ENCODE measurements around the gene SIL1.
"Not testable (repeated sequence)": the region's sequence is repeated elsewhere in the genome, so short reads cannot be mapped to it uniquely, and the experiment has no call there.

Gene SIL1

DNA sequence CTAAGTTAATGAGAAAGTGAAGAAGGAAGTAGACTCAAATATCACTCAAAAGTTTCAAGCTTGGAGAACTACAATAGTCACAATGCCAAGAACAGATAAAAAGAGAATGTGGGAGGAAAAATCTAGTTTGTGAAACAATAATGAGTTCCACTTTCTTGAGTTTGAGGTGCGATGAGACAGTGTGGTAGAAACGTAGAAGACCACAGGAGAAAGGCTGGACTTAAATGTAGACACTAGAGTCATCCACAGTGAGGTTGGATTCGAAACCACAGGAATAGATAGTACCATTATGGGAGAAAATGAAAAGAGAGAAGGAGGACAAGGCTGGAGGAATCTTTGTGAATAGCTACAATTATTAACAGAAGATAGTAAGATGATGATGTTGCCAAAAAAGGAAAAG is 182.0 kb downstream of the SIL1 start:
- DNase-seq, result no peak

DNA sequence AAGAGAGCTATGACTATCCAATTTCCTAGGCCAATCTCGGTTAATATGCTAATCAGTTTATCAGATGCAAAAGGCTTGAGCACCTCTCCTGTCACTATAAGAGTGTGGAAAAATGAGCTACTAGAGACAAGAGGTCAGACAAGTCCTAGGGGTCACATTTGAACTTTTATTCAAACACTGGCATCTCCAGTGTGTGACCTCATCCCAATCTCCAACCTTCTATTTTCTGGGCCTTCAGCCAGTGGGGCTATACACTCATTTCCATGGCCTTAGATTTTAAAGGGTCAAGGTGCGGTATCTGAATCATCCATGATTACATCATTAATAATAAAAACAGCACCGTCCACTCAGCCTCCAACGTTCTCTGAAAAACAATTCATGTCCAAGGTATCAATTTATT is 183.4 kb downstream of the SIL1 start:
- DNase-seq, result no peak

GRCh38 chr5:139012176-139012575 is 186.0 kb downstream of the SIL1 start:
- DNase-seq, result no peak

- DNase-seq, result not testable (repeated sequence)
These were observed 187.0 kb downstream of the SIL1 start for GRCh38 chr5:139011156-139011555.

DNA sequence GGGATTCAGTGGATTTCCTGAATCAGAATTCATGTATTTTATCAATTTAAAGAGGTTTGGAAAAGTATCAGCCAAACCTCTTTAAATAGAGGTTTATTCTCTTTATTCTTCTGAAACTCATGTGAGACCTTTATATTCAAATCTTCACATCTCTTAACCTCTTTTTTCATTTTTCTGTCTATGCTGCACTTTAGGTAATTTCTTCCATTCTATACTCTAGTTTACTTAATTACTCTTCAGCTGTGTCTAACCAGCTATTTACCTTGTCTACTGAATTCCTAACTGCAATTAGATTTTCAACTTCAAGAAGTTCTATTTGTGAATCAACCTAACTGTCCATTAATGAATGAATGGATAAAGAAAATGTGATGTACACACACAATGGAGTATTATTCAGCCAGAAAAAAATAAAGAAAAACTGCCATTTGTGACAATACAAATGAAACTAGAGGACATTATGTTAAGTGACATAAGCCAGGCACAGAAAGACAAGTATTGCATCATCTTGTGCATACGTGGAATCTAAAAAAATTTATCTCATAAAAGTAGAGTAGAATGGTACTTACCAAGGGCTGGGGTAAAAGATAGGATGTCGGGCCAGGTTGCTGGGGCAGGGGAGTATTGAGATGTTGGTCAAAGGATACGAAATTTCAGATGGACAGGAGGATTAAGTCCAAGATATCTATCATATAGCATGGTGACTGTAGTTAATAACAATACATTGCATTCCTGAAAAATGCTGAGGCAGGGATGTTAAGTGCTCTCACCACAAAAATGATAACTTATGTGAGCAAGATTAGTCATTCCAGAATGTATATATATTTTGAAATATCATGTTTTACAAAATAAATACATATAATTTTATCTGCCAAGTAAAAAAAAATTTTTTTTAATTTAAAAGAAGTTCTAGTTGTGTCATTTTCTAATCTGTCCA is 193.5 kb downstream of the SIL1 start:
- no peak for DNase-seq

- DNase-seq, result no peak
These were observed 198.5 kb downstream of the SIL1 start for GRCh38 chr5:138999674-139000073.

- DNase-seq, result no peak
These were observed 199.6 kb downstream of the SIL1 start for GRCh38 chr5:138998521-138998920.

GRCh38 chr5:138996120-138996519 is 202.0 kb downstream of the SIL1 start:
- DNase-seq, result no peak

DNA sequence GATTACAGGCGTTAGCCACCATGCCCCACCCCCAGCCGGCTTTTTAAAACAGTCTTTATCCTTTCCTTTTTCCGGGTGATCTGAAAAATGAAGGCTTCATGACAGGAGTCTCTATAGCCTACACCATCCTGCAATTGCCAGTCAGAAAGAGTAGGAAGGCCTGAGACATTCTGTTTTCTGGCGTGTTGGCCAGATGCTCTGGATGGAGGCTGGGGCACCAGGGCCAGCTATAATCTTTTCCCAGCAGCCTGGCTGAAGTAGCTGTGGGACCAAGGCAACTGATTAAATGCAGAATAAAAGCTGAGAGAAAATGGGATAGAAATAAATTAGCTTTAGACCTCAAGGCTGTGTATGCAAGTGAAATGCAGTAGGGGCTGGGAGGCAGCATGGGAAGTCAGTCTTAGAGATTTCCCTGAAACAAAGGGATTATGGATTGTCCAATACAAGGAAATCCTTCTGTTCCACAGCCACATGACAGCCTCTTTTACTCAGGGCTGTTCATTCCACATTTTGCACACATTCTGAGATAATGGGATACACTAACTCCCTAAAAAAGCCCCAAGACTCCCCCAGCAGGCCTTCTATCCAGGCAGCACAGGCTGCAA is 207.1 kb downstream of the SIL1 start:
- DNase-seq, result no peak

GRCh38 chr5:138989720-138990119 is 208.4 kb downstream of the SIL1 start:
- DNase-seq, result no peak

GRCh38 chr5:138986186-138986800 is 211.9 kb downstream of the SIL1 start:
- no peak for DNase-seq

DNA sequence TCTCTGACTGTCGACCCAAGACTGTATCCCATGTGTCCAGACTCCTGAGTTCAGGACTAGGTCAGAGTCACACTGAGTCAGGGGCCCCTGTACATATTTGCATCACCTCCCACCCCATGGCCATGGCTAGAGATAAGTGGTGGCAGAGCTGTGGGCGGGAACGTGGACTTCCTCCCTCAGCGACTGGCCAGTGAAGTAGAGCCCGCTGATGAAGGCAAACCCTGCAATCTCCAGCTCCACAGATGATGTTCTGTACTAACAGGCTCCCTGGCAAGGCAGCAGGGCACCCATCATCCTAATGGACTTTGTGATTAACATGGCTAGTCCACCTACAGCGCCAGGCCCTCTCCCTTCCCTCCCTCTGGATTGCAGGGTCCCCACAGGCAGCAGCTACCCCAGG is 212.5 kb downstream of the SIL1 start:
- no peak for DNase-seq

DNA sequence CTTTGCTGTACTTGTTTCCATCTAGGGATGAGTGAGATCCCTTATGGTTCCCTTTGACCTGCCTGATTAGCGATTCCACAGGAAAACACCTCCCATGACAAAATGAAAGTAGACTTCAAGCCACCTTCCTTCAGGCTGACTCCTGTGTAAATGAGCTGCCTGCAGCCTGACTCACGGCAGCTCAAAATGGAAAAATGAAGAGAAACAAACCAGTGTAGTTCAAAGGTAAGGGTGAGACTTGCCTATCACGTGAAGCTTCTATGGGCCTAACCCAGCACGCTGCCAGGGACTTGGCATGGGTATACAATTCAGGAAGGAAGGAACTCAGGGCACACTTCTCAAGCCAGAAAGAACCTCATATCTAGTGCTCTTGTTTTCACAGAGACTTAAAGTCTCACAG is 212.9 kb downstream of the SIL1 start:
- no peak for DNase-seq

DNA sequence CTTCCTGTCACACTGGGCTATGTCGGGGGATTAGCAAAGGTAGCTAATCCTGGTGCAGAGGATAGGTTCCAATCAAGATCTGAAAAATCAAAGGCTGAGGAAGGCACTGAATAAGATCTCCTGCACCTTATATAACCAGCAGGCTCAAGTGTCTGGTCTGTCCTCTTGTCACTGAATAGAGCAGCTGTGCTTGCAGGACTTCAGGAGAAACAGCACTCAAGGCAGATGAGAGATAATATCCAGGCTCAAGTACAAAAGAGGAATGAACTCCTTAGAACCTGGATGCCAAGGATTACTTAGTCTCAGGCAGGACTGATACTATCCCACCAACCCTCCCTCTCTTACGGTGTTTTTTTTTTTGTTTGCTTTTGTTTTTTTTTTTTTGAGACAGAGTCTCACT is 214.2 kb downstream of the SIL1 start:
- DNase-seq, result no peak

DNA sequence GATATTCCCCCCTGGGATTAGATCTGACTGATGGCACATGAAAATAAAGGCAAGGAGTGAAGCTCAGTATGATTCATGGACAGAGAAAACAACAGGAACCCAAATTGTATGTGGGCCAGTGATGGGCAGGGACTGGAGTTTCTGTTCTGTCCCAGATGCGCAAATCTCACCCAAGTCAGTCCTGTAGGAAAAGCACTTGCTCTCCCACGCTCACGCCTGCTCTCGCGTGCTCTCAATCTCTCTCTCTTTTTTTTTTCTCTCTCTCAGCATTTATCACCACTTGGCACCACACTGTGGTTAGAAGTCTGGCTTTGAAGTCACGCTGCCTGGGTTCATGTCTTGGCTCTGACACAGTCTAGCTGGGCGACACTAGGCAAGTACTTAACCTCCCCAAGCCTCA is 216.6 kb downstream of the SIL1 start:
- peak in 1 of 2 experiments; percentile 16 for DNase-seq

DNA sequence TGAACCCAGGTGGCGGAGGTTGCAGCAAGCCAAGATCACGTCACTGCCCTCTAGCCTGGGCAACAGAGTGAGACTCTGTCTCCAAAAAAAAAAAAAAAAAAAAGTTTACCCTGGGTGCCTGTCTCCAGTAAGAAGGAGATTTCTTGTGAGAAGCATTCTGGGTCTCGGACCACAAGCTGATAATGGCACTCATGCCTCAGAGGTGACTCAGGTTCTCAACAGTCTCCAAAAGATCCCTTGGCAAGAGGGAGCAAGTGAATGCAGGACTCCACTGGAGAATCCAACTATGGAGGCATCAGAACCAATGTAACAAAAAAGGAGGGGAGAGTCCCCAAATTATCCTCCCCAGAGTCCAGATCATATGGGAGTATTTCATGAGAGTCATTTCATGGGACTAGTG is 217.0 kb downstream of the SIL1 start:
- DNase-seq, result no peak

DNA sequence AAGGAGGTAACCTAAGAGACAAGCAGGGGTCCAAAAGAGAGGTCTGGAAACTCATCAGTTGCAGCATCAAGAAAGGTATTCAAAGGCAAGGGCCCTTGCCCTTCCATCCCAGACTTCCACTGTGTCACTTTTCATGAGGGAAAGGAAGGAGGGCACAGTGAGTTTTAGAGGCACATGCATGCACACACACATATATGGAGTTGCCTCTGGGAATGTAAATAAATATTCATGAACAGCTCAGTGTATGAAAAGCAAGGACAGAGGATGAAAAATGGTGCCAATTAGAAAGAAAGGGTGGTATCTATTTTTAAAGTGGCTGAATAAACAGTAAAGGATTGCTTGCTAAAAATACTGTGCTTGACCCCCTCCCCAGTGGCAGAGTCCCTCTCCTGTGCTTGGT is 217.7 kb downstream of the SIL1 start:
- DNase-seq, result no peak

- DNase-seq, result peak in 1 of 2 experiments; percentile 17
These were observed 218.4 kb downstream of the SIL1 start for GRCh38 chr5:138979684-138980280.

- no peak for DNase-seq
These were observed 219.6 kb downstream of the SIL1 start for GRCh38 chr5:138978581-138978980.

GRCh38 chr5:138978080-138978479 is 220.1 kb downstream of the SIL1 start:
- no peak for DNase-seq

DNA sequence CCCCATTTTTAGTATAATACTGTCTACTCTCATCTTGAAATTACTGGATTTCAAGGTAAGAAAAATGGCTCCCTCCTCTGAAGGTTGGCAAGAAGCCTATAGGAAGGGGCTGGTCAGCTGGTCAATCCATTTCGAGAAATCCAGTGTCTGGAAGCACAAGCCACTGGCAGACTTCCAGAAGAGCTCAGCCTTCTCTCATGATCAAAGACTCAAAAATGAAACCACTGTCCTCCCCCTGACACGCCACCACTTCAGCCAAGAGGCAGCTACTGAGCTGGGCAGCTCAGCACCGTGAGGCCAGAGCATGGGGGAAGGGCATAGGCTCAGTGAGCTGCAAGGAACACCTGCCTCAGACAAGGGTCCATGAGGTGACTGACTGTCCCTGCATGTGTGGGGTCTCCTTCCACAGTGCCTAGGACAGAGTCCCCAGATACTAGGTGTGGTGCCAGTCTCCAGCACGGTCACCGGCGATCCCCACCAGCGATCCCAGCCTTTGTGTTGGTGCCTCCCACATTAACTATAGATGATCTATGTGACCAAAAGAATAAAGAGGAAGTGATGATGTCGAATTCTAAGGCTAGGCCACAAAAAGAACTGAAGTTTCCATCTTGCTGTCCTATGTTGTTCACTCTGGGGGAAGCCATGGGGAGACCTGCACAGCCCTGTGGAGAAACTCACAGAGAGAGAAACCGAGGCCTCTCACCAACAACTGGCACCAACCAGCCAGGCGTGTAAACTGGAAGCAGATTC is 222.9 kb downstream of the SIL1 start:
- DNase-seq, result no peak

- no peak for DNase-seq
These were observed 223.7 kb downstream of the SIL1 start for GRCh38 chr5:138974227-138975063.
